Esophagus (tissue), 2 donors: ENCODE results near the gene CLNK. TPM values are rescaled to one million over a fixed set of nuclear protein-coding genes. Genes with fewer than 3 reads are reported as not detected.

Experiments used
- H3K27ac ChIP-seq, 2 donors: one replicate each; pipeline ENCODE4 v1.5.1; 2013; ENCODE audit warnings: low read depth in 2 of 2, mild to moderate bottlenecking in 2 of 2, inconsistent platforms in 1 of 2, low read length in 1 of 2, moderate library complexity in 1 of 2
- H3K27me3 ChIP-seq, 2 donors: one replicate each; pipeline ENCODE4 v1.6.1; 2013; ENCODE audit warnings: low read length in 2 of 2, control low read depth in 1 of 2, mild to moderate bottlenecking in 1 of 2; ENCODE audit not compliant: insufficient read depth in 2 of 2, control insufficient read depth in 1 of 2
- H3K36me3 ChIP-seq, 2 donors: one replicate each; pipeline ENCODE4 v1.6.1; 2013; ENCODE audit warnings: low read length in 1 of 2; ENCODE audit not compliant: control insufficient read depth in 2 of 2, insufficient read depth in 2 of 2
- H3K4me1 ChIP-seq, 2 donors: one replicate each; pipeline ENCODE4 v1.6.1; 2013; ENCODE audit warnings: low read length in 1 of 2; ENCODE audit not compliant: control insufficient read depth in 2 of 2, insufficient read depth in 2 of 2
- H3K4me3 ChIP-seq, 2 donors: one replicate each; pipeline ENCODE4 v1.5.1; 2013; ENCODE audit warnings: low read length in 2 of 2, mild to moderate bottlenecking in 2 of 2, low read depth in 1 of 2, moderate library complexity in 1 of 2
- H3K9me3 ChIP-seq, 2 donors: one replicate each; pipeline ENCODE4 v1.6.1; 2013; ENCODE audit warnings: mild to moderate bottlenecking in 2 of 2, low read depth in 1 of 2, low read length in 1 of 2, moderate library complexity in 1 of 2; ENCODE audit not compliant: control insufficient read depth in 2 of 2, insufficient read depth in 1 of 2
- whole genome bisulfite sequencing, 2 donors: extraction: QIAGEN DNeasy Blood & Tissue Kit; methylation state at CpG; one replicate each; pipeline ENCODE4 v1.1.7; 2013; 5-methylcytosine and 5-hydroxymethylcytosine counted together
- polyA plus RNA-seq, 2 donors: library from polyadenylated mRNA; stranded (reverse); fragments of 200-250 nt; gene quantifications; one replicate each; pipeline ENCODE4 v1.2.3, GENCODE V29; 2013
- donor health status: healthy with polysubstance abuse.
- donor health status: Bipolar disorder and iron deficiency.

The CLNK gene
- polyA plus RNA-seq, 2 donors, result 0.05 TPM; not detected in 1

DNA sequence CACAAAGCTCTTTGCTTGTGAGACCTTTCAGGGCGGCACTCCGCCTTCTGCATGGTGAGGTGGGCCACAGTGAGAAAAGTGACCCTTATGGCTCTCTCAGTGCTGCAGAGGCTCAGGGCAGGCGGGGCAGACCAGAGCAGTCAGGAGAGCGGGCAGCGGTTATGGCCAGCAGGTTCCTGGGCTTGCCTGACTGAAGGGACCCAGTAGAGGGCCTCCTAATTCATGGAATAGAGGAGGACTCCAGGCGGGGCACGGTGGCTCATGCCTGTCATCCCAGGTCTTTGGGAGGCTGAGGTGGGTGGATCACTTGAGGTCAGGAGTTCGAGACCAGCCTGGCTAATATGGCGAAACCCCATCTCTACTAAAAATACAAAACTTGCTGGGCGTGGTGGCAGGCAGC, 91.4 kb downstream of the CLNK start:
- 91 to 92% methylated on average over 10 of the region's 10 CpGs for WGBS, 2 donors
- Histone ChIP-seq H3K36me3 (no peaks in the 10 kb centered on the region), H3K4me3 (no peak overlapping the region), H3K27ac (no peak overlapping the region), H3K4me1 (peaks cover 0 to 3% of the 10 kb centered on the region in 2 donors), H3K27me3 (no peaks in the 10 kb centered on the region), H3K9me3 (peaks cover 0 to 2% of the 10 kb centered on the region in 2 donors)

DNA sequence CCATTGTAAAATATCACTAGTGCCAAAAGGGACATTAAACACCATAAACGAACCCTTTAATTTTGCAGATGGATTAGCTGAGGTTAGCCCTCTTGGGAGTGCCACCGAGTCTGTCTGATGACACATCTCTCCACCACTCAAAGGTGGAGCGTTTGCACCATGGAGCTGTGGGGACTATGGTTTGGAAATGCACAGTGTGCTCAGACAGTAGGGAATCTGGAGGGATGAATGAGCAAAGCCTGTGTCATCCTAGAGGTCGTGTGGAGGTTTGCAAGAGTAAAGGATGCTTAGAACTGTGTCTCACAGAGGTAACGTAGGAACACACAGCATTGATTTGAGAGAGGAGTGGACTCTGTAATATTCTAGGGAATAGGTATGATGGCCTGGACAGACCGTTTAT, 93.7 kb downstream of the CLNK start:
- Histone ChIP-seq H3K36me3 (no peaks in the 10 kb centered on the region), H3K27me3 (no peaks in the 10 kb centered on the region), H3K4me1 (no peaks in the 10 kb centered on the region), H3K4me3 (no peak overlapping the region), H3K9me3 (peaks cover 0 to 2% of the 10 kb centered on the region in 2 donors), H3K27ac (no peak overlapping the region)
- 78 to 80% methylated on average over 6 of the region's 6 CpGs for WGBS, 2 donors

DNA sequence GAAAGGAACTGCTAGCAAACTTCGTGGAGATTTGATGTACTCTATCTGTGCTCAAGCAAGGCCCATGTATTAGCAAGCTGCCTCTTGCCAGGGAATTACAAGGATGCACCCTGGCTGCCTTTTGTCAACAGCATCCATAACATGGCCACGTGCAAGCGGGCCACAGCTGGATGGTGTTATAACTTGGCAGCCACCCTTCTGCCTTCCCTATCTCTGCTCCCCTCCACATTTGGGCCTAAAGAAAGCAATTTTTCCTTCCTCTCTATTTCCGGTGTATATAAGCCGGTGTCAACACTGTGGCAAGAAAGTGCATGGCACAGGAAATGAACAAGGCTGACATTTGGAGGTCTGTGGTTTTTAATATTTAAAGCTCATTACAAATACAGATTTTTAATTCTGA, 94.8 kb downstream of the CLNK start:
- H3K27me3 ChIP-seq, result no peaks in the 10 kb centered on the region
- no peak overlapping the region for H3K4me3 ChIP-seq
- no peaks in the 10 kb centered on the region for H3K4me1 ChIP-seq
- WGBS, 2 donors, result 39 to 47% methylated on average over 5 of the region's 5 CpGs
- no peaks in the 10 kb centered on the region for H3K36me3 ChIP-seq
- H3K27ac ChIP-seq, result no peak overlapping the region
- peaks cover 0 to 2% of the 10 kb centered on the region in 2 donors for H3K9me3 ChIP-seq

DNA sequence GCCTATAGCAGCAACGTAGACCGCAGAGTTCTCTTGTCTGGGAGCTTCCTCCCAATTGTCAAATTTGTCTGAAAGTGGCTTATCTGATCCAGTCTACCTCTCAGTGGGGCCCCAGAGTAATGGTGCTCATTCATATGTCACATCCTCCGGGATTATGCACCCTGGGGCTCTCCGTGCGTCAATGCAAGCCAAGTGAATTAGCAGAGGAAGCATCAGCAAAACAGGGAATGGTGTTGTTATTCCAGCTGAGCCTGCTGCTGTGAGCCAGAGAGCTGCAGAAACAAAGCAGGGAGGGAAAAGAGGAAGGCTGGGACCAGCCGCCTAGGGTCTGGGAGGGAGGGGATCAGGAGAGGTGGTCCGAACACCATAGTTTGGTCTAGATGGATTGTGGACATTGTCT, 95.2 kb downstream of the CLNK start:
- Histone ChIP-seq H3K36me3 (no peaks in the 10 kb centered on the region), H3K9me3 (peaks cover 0 to 2% of the 10 kb centered on the region in 2 donors), H3K27ac (no peak overlapping the region), H3K27me3 (no peaks in the 10 kb centered on the region), H3K4me1 (no peaks in the 10 kb centered on the region), H3K4me3 (no peak overlapping the region)
- 59% methylated on average over 7 of the region's 7 CpGs for WGBS, 2 donors

DNA sequence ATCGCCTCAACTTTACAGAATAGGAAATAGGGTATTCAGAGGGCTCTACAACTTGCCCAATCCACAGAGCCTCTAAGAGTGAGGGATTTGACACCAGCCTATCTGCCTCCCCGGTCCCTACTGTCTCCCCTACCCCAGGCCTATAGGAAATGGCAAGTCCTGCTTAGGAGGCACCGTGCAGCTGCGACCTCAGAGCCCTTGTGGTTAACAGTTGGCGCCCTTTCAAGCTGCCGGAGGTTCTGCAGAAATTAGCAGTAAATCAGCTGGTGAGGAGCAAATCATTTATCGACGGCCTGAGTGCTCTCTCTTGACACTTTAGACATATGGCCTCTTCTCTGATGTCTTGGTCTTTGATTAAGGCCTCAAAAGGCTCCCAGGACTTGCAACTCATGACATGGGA, 96.9 kb downstream of the CLNK start:
- Histone ChIP-seq H3K4me1 (no peaks in the 10 kb centered on the region), H3K4me3 (no peak overlapping the region), H3K27me3 (no peaks in the 10 kb centered on the region), H3K36me3 (no peaks in the 10 kb centered on the region), H3K27ac (no peak overlapping the region), H3K9me3 (peaks cover 0 to 2% of the 10 kb centered on the region in 2 donors)
- WGBS, 2 donors, result 56 to 65% methylated on average over 8 of the region's 8 CpGs

DNA sequence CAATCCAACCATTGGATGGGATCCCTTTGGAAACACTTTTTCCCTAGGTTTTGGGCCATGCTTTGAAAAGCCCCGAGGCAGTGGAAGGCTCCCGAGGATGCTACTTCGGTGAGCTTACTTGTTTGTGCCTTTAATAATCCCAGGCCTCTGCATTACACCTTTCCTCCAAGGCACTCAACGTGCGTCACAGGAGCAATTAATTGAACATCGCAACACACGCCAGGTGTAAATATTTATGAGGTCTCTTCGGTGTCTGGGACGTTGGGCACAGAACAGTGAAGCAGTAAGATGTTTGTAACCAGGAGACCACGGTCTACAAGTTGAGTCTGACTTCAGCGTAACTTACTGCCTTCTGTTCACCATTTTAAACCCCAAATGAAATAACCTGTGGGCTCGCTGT, 97.3 kb downstream of the CLNK start:
- Histone ChIP-seq H3K36me3 (no peaks in the 10 kb centered on the region), H3K4me3 (no peak overlapping the region), H3K27ac (no peak overlapping the region), H3K27me3 (no peaks in the 10 kb centered on the region), H3K4me1 (no peaks in the 10 kb centered on the region), H3K9me3 (peaks cover 0 to 2% of the 10 kb centered on the region in 2 donors)
- 86 to 91% methylated on average over 12 of the region's 12 CpGs for WGBS, 2 donors

DNA sequence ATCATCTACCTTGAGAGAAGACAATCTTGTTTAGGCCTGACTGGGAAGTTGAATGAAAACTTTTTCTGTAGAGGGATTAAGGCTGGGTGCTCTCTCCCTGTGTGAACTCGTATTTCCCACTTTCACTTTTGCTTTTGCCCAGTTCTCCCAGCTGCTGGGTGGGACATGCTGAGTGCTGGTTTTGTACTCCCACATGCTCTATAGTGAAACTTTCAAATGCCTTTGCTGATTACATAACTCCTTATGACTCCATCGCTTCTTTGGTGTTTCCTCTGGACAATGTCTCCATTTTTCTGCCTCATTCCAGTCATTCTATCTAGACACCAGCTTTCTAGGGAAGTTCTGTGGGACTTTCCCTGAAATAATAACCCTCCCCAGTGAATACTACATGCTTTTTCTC, 100.5 kb downstream of the CLNK start:
- Histone ChIP-seq H3K9me3 (no peaks in the 10 kb centered on the region), H3K27me3 (no peaks in the 10 kb centered on the region), H3K36me3 (no peaks in the 10 kb centered on the region), H3K27ac (no peak overlapping the region), H3K4me1 (no peaks in the 10 kb centered on the region), H3K4me3 (peak overlapping the region in 1 of 2 donors; percentile 33)
- WGBS, 2 donors, result 3 to 18% methylated on average over 2 of the region's 2 CpGs

DNA sequence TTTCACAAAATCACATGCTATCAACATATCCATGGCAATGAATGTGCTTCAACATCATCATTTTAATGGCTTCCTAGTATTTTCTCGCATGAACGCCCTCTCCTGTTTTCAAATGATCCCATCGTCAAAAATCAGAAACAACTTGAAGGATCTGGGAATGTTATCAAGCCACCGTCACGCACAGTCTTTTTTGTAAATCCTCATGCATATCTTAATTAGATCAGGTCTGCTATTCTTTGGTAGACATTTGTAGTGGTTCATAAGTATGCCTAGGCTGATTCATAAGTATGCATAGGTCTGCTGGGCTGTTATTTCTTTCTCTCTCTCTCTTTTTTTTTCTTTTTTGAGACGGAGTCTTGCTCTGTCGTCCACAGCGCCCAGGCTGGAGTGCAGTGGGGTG, 101.6 kb downstream of the CLNK start:
- WGBS, 2 donors, result 89 to 91% methylated on average over 8 of the region's 8 CpGs

DNA sequence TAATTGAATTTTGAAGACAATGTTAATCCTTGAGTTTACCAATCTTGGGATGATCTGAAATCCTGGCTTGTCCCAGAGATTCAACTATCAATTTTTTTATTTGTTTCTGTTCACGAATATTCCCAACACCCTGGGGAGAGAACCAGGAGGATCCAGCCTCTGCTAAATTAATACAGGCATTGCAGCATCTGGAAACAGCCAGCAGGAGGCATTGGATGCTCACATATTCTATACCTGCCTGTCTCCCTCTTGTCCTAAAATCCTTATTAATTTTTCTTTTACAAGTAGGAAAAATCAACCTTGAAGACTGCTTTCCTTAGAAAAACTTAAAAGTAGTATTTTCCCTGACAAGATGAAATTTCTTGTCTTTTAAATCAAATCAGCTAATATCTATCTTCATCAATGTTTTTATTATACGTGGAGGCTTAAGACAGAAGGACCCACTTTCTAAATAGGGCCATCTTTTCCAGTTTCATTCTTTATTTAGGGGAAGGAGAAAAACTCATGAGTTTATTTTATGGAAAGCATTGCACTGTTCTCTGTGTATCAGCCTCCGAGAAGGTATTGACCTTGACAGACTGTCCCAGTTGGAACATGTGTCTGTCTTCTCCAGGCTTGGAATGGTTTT, 102.4 kb downstream of the CLNK start:
- Histone ChIP-seq H3K4me3 (no peak overlapping the region), H3K9me3 (no peaks in the 10 kb centered on the region), H3K36me3 (no peaks in the 10 kb centered on the region), H3K27me3 (no peaks in the 10 kb centered on the region), H3K4me1 (peaks cover 0 to 1% of the 10 kb centered on the region in 2 donors), H3K27ac (no peak overlapping the region)
- 39 to 53% methylated on average over 3 of the region's 3 CpGs for WGBS, 2 donors

More for the DNA sequence above, 101.6 kb downstream of the CLNK start:
- Histone ChIP-seq H3K4me1 (no peaks in the 10 kb centered on the region), H3K4me3 (no peak overlapping the region), H3K27me3 (no peaks in the 10 kb centered on the region), H3K9me3 (no peaks in the 10 kb centered on the region), H3K36me3 (no peaks in the 10 kb centered on the region), H3K27ac (no peak overlapping the region)

DNA sequence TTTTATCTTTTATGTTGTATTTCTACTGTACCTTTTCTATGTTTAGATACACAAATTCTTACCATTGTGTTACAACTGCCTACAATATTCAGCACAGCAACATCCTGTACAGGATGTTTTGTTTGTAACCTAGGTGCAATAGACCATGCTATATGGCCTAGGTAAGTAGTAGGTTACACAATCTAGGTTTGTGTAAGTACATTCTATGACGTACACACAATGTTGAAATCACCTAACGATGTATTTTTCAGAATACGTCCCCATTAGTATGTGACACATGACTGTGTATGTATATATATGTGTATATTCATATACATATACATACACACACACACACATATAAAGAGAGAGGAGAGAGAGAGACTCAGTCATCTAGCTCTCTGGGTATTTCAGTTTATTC, 103.5 kb downstream of the CLNK start:
- WGBS, 2 donors, result 80 to 88% methylated on average over 3 of the region's 3 CpGs
- no peaks in the 10 kb centered on the region for H3K36me3 ChIP-seq
- H3K4me1 ChIP-seq, result peaks cover 0 to 2% of the 10 kb centered on the region in 2 donors
- no peaks in the 10 kb centered on the region for H3K9me3 ChIP-seq
- no peak overlapping the region for H3K4me3 ChIP-seq
- H3K27ac ChIP-seq, result no peak overlapping the region
- H3K27me3 ChIP-seq, result no peaks in the 10 kb centered on the region
